Thymus (tissue), 11 donors: ENCODE measurements around the gene ZFX. TPM values are rescaled to one million over a fixed set of nuclear protein-coding genes. Genes with fewer than 3 reads are reported as not detected.
"Not testable (repeated sequence)": the region's sequence is repeated elsewhere in the genome, so short reads cannot be mapped to it uniquely, and the experiment has no call there.

Experiments used
- DNase-seq, 9 donors: peaks; one replicate each; pipeline ENCODE4 v3.0.0-alpha.2; 2013; ENCODE audit warnings: low spot score in 9 of 9, low read depth in 6 of 9, missing footprints in 1 of 9
- H3K27ac ChIP-seq, 2 donors: one replicate each; pipeline ENCODE4 v1.5.1; 2013; ENCODE audit warnings: control low read depth in 1 of 2, low read depth in 1 of 2, low read length in 1 of 2, mild to moderate bottlenecking in 1 of 2, moderate library complexity in 1 of 2
- H3K27me3 ChIP-seq, 2 donors: one replicate each; pipeline ENCODE4 v1.5.1; 2013; ENCODE audit warnings: low read length in 1 of 2; ENCODE audit not compliant: control insufficient read depth in 2 of 2, insufficient read depth in 1 of 2
- H3K36me3 ChIP-seq, 2 donors: one replicate each; pipeline ENCODE4 v1.5.1; 2013; ENCODE audit warnings: low read length in 1 of 2, mild to moderate bottlenecking in 1 of 2, moderate library complexity in 1 of 2; ENCODE audit not compliant: control insufficient read depth in 2 of 2, insufficient read depth in 2 of 2
- H3K4me1 ChIP-seq, 2 donors: one replicate each; pipeline ENCODE4 v1.5.1; 2013; ENCODE audit warnings: low read length in 2 of 2; ENCODE audit not compliant: control insufficient read depth in 2 of 2, insufficient read depth in 2 of 2
- H3K4me3 ChIP-seq, 2 donors: one replicate each; pipeline ENCODE4 v1.5.1; 2013; ENCODE audit warnings: low read length in 2 of 2, control low read depth in 1 of 2, mild to moderate bottlenecking in 1 of 2
- H3K9me3 ChIP-seq, 2 donors: one replicate each; pipeline ENCODE4 v1.5.1; 2013; ENCODE audit warnings: low read length in 1 of 2, mild to moderate bottlenecking in 1 of 2; ENCODE audit not compliant: control insufficient read depth in 2 of 2, insufficient read depth in 1 of 2
- WGBS: extraction: QIAGEN DNeasy Blood & Tissue Kit; methylation state at CpG from one replicate; pipeline ENCODE4 v1.1.7; 2013; 5-methylcytosine and 5-hydroxymethylcytosine counted together
- polyA plus RNA-seq: library from polyadenylated mRNA; stranded (reverse); fragments of 200-250 nt; gene quantifications from one replicate; pipeline ENCODE4 v1.2.3, GENCODE V29; 2013
- total RNA-seq: library from RNA; stranded (reverse); fragments of 120-200 nt; gene quantifications from one replicate; pipeline ENCODE4 v1.2.4, GENCODE V29; 2013
- donor health status: healthy.

Gene ZFX
- total and polyA plus RNA-seq, 2 donors: 9.7 to 40.0 TPM

DNA sequence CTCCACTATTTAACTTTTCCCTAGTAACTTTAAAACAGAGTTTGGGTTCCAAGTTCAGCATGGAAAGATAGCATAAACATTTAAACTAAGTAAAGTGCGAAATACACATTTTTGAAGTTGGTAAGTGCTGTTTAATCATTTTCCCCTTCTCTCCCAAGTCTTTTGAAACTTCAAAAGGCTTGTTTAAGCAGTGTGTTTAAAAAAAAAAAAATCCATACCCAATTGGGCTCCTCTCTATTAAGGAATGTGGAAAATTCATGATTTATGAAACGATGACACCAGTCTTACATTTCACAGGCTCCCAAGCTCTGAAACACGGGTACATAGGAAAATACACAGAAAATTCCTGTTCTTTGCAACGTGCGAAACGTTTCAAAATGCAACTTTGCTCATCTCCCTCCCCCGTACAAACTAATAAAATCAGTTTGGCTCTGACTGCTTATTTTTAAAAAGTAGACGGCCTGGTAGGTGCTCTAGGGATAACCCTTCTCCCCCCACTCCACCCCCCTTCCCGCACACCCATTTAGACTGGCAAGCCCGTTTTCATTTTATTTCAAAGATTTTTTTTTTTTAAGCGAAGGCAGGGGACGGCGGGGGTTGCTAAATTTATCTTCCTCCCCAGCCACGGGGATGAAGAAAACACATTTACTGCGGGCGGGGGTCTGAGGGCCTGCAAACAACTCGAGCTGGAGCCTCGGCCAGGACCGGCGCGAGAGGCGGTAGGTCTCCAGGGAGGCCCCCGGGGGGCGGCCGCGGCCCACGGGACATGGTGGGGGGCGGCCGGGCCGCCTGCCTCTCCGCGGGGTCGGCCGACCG lies 786 bp upstream of the ZFX start:
- 4% methylated on average over 35 of the region's 35 CpGs for WGBS
- H3K4me1 ChIP-seq: peaks cover 0 to 29% of the 10 kb centered on the region in 2 donors
- DNase-seq: peak in 6 of 9 donors; percentile 10 to 71 (median 35)

DNA sequence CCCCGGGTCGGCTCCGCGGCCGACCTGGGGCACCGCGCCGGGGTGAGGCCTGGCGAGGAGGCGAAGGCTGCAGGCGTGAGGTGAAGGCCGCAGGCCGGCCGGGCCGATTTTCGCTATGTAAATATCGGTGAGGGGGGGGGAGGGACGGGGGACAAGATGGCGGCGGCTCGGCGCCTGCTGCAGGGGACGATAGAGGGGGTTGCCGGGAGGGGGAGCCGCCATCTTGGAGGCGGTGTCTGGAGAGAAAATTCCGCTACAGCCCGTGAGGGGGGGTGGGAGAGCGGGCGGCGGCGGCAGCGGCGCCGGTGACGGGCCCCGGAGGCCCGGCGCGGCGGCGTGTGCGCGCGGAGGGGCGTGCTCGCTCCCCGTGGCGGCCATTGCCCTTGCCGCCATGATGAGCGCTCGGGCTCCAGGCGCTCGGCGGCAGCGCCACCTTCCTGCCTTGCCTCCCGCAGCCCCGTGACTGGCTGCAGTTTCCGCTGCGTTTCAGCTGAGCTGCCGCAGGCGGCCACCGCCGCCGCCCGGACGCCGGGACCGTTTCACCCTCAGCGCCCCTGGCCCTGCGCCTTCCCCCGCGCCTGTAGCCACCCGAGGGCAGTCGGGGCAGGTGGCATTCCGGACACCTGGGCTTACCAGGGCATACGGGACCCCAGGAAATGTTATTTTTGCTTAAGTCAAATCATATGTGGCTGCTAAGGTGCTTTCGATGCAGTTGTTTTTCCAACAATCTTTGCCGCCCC lies 692 bp downstream of the ZFX start:
- Histone ChIP-seq H3K27ac (peak overlapping the region; percentile 97 to 99), H3K36me3 (peaks cover 0 to 2% of the 10 kb centered on the region in 2 donors), H3K4me1 (peaks cover 0 to 29% of the 10 kb centered on the region in 2 donors), H3K4me3 (peak overlapping the region; percentile 60 to 92), H3K9me3 (no peaks in the 10 kb centered on the region), H3K27me3 (no peaks in the 10 kb centered on the region)
- under 1% methylated on average over 79 of the region's 79 CpGs for WGBS
- peak; percentile 58 to 96 (median 82) for DNase-seq

More for the DNA sequence above, 786 bp upstream of the ZFX start:
- Histone ChIP-seq H3K4me3 (peak overlapping the region; percentile 60 to 62), H3K27me3 (no peaks in the 10 kb centered on the region), H3K36me3 (peaks cover 0 to 2% of the 10 kb centered on the region in 2 donors), H3K9me3 (no peaks in the 10 kb centered on the region), H3K27ac (peak overlapping the region; percentile 97 to 99)

DNA sequence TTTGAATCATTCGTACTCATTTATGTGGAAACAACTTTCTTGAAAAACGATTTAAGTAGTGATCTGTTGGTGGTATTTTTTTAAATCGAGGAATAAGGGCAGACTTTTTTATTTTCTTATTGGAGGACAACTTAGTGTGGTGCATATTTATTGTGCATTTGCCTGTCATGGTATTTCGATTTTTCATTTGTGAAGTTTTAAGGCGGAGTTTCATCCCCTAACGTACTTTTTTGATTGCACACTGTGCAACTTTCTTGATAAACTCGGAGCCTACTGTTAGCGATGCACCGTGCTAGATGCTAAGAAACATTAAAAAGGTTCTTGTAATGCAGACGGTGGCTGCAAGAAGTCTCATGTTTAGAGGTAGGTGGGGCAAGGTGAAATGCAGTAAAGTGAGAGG lies 1.4 kb downstream of the ZFX start:
- Histone ChIP-seq H3K36me3 (peaks cover 0 to 2% of the 10 kb centered on the region in 2 donors), H3K27ac (peak overlapping the region in 1 of 2 donors; percentile 97), H3K9me3 (no peaks in the 10 kb centered on the region), H3K4me3 (peak overlapping the region; percentile 60 to 92), H3K4me1 (peaks cover 0 to 29% of the 10 kb centered on the region in 2 donors), H3K27me3 (no peaks in the 10 kb centered on the region)
- DNase-seq: peak in 1 of 9 donors; percentile 50
- under 1% methylated on average over 10 of the region's 10 CpGs for WGBS

DNA sequence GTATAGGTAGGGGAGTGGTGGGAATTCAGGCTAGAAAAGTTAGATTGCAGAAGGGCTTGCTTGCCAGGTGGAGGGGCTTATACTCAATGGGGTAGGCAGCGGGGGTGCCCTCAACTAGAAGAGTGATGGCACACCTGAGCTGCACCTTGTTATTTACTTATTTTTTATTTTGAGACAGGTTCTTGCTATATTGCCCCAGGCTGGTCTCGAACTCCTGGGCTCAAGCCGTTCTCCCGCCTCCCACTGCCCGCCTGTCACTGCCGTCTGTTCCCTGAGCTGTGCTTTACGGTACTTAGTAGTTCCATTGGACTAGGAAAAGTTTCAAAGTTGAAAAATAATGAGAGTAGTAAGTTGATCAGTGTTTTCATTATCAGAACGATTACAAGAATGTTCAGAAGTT lies 2.0 kb downstream of the ZFX start:
- Histone ChIP-seq H3K4me1 (peaks cover 0 to 29% of the 10 kb centered on the region in 2 donors), H3K27me3 (no peaks in the 10 kb centered on the region), H3K9me3 (no peaks in the 10 kb centered on the region), H3K36me3 (peaks cover 0 to 2% of the 10 kb centered on the region in 2 donors), H3K27ac (peak overlapping the region in 1 of 2 donors; percentile 97), H3K4me3 (peak overlapping the region; percentile 60 to 92)
- DNase-seq: no peak
- WGBS: 90% methylated on average over 8 of the region's 8 CpGs

DNA sequence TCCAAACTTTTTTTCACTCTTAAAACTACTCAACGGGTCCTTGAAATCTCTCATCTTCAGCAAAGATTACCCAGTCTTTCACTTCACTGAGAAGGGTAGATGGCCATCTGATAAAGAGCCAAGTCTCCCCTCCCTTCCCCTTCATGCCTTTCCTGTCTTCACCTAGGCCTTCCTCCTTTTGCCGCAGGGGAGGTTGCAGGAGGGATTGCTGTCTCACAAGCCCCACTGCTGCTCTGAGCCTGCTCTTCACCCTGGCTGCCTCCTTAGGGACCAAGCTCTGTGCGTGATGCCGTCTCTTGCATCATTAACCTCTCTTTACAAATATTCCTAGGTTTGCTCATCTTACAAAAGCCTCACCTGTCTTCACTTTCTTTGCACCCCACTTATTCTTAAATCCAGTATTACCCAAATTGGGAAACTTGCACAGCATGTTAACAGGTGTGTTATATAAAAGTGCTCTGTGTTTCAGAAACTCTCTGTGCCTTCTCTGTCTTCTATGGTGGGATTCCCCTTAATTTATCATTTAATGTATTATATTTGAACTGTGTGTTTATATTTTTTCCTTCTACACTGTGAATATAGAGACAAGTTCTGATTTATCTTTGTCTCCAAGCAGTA lies 3.8 kb downstream of the ZFX start:
- peak in 3 of 9 donors; percentile 27 to 56 (median 36) for DNase-seq
- Histone ChIP-seq H3K9me3 (no peaks in the 10 kb centered on the region), H3K36me3 (peaks cover 0 to 6% of the 10 kb centered on the region in 2 donors), H3K27me3 (no peaks in the 10 kb centered on the region), H3K4me1 (peaks cover 0 to 23% of the 10 kb centered on the region in 2 donors), H3K4me3 (no peak overlapping the region), H3K27ac (peak overlapping the region in 1 of 2 donors; percentile 55)
- WGBS: 13% methylated on average over 4 of the region's 4 CpGs

DNA sequence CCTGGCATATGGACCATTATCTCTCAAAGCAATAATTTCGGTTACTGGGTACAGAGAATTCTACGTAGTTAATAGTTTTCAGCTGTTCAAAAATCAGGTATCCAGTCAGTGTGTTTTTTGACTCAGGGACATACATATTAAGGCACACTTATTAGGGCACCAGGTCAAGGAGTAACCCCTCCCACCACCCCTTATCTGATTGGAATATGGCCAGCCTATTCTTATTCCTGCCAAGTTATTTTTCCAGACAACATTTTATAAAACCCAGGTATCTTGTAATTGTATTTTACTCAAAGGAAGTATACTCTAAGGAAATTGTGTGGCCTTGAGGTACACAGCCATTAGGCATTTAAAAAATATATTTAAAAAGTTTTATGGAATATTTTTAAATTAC lies 4.3 kb downstream of the ZFX start:
- no peaks in the 10 kb centered on the region for H3K9me3 ChIP-seq
- no peak for DNase-seq
- H3K36me3 ChIP-seq: peaks cover 0 to 6% of the 10 kb centered on the region in 2 donors
- H3K4me1 ChIP-seq: peaks cover 0 to 20% of the 10 kb centered on the region in 2 donors
- no peaks in the 10 kb centered on the region for H3K27me3 ChIP-seq
- no peak overlapping the region for H3K27ac ChIP-seq
- H3K4me3 ChIP-seq: no peak overlapping the region
- WGBS: 90% methylated on average over 2 of the region's 2 CpGs

DNA sequence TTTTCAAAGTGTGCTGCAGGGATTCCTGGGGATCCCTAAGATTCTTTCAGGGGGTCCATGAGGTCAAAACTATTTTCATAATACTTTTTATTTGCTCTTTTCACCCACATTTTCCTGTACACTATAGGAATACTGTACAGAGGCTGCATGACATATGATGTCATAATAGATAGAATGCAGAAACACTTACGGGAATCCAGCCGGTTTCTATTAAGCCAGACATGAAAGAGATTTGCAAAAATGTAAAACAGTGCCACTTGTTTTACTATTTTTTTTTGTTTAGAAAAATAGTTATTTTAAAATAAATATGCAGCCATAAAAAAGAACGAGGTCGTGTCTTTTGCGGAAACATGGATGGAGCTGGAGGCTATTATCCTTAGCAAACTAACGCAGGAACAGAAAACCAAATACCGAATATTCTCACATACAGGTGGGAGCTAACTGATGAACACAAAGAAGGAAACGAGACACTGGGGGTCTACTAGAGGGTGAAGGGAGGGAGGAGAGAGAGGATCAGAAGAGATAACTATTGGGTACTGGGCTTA lies 5.0 kb downstream of the ZFX start:
- no peaks in the 10 kb centered on the region for H3K27me3 ChIP-seq
- 93% methylated on average over 8 of the region's 8 CpGs for WGBS
- no peak overlapping the region for H3K27ac ChIP-seq
- H3K9me3 ChIP-seq: no peaks in the 10 kb centered on the region
- DNase-seq: no peak
- H3K4me3 ChIP-seq: no peak overlapping the region
- peaks cover 0 to 19% of the 10 kb centered on the region in 2 donors for H3K4me1 ChIP-seq
- peaks cover 0 to 6% of the 10 kb centered on the region in 2 donors for H3K36me3 ChIP-seq

DNA sequence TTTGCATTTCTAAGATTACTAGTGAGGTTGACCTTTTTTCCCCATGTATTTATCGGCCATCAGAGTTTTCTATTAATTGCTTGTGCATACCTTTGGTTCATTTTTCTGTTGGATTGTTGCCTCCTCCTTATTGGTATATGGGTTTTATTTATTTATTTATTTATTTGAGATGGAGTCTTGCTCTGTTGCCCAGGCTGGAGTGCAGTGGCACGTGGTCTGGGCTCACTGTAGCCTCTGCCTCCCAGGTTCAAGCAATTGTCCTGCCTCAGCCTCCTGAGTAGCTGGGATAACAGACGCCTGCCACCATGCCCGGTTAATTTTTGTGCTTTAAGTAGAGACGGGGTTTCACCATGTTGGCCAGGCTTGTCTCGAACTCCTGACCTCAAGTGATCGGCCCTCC lies 6.2 kb downstream of the ZFX start:
- peaks cover 0 to 19% of the 10 kb centered on the region in 2 donors for H3K4me1 ChIP-seq
- H3K27me3 ChIP-seq, H3K4me3 ChIP-seq, H3K27ac ChIP-seq, H3K36me3 ChIP-seq, H3K9me3 ChIP-seq, DNase-seq: not testable (repeated sequence)
- WGBS: 96% methylated on average over 7 of the region's 7 CpGs
